Measurements from ENCODE around the gene PTPRF.

PTPRF gene

DNA sequence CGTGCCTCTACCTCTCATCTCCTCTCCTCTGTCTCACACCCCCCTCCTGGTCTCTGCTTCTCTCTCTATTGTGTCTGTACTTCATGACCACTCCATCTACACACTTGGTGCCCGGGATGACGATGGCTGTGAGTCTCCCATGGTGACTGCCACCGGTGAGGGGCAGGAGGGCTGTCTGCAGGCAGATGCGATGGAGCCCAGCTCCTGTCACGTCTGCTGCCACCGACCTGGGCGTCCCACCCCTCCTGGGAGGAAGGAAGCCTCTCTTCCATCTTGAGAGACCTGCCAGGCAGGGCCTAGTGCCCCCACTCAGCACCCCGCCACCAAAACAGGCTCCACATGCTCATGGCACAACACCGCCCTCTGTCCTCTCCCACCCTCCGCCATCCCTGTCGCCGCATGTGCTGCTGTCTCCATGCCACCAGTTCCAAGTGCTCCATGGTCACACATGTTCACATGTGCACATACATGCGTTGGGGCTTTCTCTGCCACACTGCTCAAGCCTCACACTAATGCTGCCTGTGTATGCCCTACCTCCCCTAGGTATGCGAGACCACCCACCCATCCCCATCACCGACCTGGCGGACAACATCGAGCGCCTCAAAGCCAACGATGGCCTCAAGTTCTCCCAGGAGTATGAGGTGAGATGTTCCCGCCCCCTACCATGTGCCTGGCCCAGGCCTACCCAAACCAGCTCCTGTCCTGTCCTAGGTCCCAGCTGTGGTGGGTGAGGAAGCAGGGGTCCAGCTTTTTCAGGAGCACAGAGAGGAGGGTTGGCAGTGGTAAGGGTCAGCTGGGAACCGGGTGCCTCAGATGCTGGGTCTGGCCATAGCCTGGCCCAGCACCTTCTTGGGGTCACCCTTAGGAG lies 82.6 kb downstream of the PTPRF start:
- TF ChIP-seq YY1 (IDR thresholded peaks at IDR 0.05; ENCODE audit: low read depth): no peak
- no peak for TF ChIP-seq FOXM1 (IDR thresholded peaks at IDR 0.05; ENCODE audit: borderline replicate concordance, low read depth)
- TF ChIP-seq, protein P1, sequence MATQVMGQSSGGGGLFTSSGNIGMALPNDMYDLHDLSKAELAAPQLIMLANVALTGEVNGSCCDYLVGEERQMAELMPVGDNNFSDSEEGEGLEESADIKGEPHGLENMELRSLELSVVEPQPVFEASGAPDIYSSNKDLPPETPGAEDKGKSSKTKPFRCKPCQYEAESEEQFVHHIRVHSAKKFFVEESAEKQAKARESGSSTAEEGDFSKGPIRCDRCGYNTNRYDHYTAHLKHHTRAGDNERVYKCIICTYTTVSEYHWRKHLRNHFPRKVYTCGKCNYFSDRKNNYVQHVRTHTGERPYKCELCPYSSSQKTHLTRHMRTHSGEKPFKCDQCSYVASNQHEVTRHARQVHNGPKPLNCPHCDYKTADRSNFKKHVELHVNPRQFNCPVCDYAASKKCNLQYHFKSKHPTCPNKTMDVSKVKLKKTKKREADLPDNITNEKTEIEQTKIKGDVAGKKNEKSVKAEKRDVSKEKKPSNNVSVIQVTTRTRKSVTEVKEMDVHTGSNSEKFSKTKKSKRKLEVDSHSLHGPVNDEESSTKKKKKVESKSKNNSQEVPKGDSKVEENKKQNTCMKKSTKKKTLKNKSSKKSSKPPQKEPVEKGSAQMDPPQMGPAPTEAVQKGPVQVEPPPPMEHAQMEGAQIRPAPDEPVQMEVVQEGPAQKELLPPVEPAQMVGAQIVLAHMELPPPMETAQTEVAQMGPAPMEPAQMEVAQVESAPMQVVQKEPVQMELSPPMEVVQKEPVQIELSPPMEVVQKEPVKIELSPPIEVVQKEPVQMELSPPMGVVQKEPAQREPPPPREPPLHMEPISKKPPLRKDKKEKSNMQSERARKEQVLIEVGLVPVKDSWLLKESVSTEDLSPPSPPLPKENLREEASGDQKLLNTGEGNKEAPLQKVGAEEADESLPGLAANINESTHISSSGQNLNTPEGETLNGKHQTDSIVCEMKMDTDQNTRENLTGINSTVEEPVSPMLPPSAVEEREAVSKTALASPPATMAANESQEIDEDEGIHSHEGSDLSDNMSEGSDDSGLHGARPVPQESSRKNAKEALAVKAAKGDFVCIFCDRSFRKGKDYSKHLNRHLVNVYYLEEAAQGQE (IDR thresholded peaks at IDR 0.05; ENCODE audit: low read depth): no peak
- no peak for TF ChIP-seq CEBPB (IDR thresholded peaks at IDR 0.05)
- no peak for TF ChIP-seq EP300 (IDR thresholded peaks at IDR 0.05; ENCODE audit: borderline replicate concordance)
- TF ChIP-seq TAF1 (IDR thresholded peaks at IDR 0.05; ENCODE audit: low read depth): no peak
- TF ChIP-seq NFIC (IDR thresholded peaks at IDR 0.05): no peak
- no peak for TF ChIP-seq TCF12 (IDR thresholded peaks at IDR 0.05; ENCODE audit: low read depth)
- no peak for TF ChIP-seq CREB1 (IDR thresholded peaks at IDR 0.05; ENCODE audit: low read depth)
- no peak for TF ChIP-seq RAD21 (IDR thresholded peaks at IDR 0.05; ENCODE audit: low read depth)
- TF ChIP-seq, protein P2, sequence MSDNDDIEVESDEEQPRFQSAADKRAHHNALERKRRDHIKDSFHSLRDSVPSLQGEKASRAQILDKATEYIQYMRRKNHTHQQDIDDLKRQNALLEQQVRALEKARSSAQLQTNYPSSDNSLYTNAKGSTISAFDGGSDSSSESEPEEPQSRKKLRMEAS (IDR thresholded peaks at IDR 0.05): no peak
- TF ChIP-seq TEAD4 (IDR thresholded peaks at IDR 0.05): no peak
- TF ChIP-seq, protein P3, sequence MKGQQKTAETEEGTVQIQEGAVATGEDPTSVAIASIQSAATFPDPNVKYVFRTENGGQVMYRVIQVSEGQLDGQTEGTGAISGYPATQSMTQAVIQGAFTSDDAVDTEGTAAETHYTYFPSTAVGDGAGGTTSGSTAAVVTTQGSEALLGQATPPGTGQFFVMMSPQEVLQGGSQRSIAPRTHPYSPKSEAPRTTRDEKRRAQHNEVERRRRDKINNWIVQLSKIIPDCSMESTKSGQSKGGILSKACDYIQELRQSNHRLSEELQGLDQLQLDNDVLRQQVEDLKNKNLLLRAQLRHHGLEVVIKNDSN (IDR thresholded peaks at IDR 0.05): no peak
- no peak for TF ChIP-seq ZBTB7A (IDR thresholded peaks at IDR 0.05; ENCODE audit: low read depth)

DNA sequence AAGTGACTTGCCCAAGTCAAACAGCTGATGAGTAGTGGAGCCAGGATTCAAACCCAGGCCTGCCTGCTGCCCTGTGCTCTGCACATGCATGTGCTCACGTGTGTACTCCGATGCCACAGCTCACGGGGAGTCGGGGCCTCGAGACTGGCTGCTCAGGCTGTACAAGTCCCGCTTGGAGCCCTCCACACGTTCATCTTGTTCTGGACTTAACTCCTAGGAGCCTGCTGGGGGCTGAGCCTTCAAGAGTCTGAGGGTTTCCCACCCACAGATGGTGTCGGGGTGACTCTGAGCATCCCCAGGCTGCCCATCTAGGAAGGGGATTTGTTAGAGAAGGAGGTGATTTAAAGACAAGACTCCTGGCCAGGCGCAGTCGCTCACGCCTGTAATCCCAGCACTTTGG lies 83.5 kb downstream of the PTPRF start:
- TF ChIP-seq FOXM1 (IDR thresholded peaks at IDR 0.05; ENCODE audit: borderline replicate concordance, low read depth) (no peak), YY1 (IDR thresholded peaks at IDR 0.05; ENCODE audit: low read depth) (no peak), TAF1 (IDR thresholded peaks at IDR 0.05; ENCODE audit: low read depth) (no peak), CEBPB (IDR thresholded peaks at IDR 0.05) (no peak), ZBTB7A (IDR thresholded peaks at IDR 0.05; ENCODE audit: low read depth) (no peak), TEAD4 (IDR thresholded peaks at IDR 0.05) (no peak), CREB1 (IDR thresholded peaks at IDR 0.05; ENCODE audit: low read depth) (no peak), RAD21 (IDR thresholded peaks at IDR 0.05; ENCODE audit: low read depth) (no peak), EGR1 (IDR thresholded peaks at IDR 0.05) (no peak), TCF12 (IDR thresholded peaks at IDR 0.05; ENCODE audit: low read depth) (no peak), EP300 (IDR thresholded peaks at IDR 0.05; ENCODE audit: borderline replicate concordance) (no peak), NFIC (IDR thresholded peaks at IDR 0.05) (no peak)
- TF ChIP-seq, protein P1 (IDR thresholded peaks at IDR 0.05; ENCODE audit: low read depth): no peak
- TF ChIP-seq, protein P2 (IDR thresholded peaks at IDR 0.05): no peak
- TF ChIP-seq, protein P3 (IDR thresholded peaks at IDR 0.05): no peak

DNA sequence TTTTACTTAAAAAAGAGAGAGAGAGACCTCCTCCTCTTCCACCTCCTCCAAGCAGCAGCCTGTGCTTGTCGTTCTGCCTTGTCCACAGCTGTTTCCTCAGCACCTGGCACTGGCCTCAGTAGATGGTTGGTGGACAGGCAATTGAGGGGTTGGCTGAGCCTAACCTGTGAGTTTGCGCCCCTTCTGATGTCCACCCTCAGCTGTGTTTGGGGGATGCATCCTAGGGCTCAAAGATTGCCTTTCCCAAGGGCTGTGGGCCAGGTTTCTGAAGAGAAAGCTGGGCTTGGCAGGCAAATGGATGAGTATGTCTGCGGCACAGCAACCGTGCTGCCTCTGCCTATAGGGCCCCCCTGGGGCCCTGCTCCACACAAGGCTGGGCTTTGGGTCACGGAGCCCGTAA lies 84.2 kb downstream of the PTPRF start:
- no peak for TF ChIP-seq EGR1 (IDR thresholded peaks at IDR 0.05)
- TF ChIP-seq, protein P3 (IDR thresholded peaks at IDR 0.05): no peak
- no peak for TF ChIP-seq YY1 (IDR thresholded peaks at IDR 0.05; ENCODE audit: low read depth)
- TF ChIP-seq, protein P1 (IDR thresholded peaks at IDR 0.05; ENCODE audit: low read depth): no peak
- TF ChIP-seq EP300 (IDR thresholded peaks at IDR 0.05; ENCODE audit: borderline replicate concordance): no peak
- TF ChIP-seq NFIC (IDR thresholded peaks at IDR 0.05): no peak

DNA sequence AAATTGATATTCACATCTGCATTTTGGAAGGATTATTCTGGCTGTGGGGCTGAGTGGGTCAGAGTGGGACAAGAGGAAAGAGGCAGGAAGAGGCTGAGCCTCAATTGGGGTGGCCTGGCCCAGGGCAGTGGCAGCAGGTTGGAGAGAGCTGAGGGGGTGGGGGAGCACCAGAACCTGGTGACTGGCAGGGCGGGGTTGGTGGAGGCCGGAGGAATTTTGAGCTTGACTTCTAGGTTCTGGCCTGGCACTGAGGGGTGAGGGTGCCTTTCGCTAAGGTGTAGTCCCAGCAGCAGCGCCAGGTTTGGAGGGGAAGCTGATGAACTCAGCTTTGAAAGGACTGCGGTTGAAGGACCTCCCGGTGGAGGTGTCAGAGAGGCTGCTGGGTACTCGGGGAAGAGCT lies 85.7 kb downstream of the PTPRF start:
- TF ChIP-seq RAD21 (IDR thresholded peaks at IDR 0.05; ENCODE audit: low read depth): no peak
- no peak for TF ChIP-seq TEAD4 (IDR thresholded peaks at IDR 0.05)
- TF ChIP-seq TAF1 (IDR thresholded peaks at IDR 0.05; ENCODE audit: low read depth): no peak
- TF ChIP-seq, protein P1 (IDR thresholded peaks at IDR 0.05; ENCODE audit: low read depth): no peak
